ENCODE results near the gene SLC12A8. TPM values are rescaled to one million over a fixed set of nuclear protein-coding genes. Genes with fewer than 3 reads are reported as not detected.
A peak's percentile ranks its signal among the peaks of the same experiment; 100 is the strongest.

Gene SLC12A8, protein sequence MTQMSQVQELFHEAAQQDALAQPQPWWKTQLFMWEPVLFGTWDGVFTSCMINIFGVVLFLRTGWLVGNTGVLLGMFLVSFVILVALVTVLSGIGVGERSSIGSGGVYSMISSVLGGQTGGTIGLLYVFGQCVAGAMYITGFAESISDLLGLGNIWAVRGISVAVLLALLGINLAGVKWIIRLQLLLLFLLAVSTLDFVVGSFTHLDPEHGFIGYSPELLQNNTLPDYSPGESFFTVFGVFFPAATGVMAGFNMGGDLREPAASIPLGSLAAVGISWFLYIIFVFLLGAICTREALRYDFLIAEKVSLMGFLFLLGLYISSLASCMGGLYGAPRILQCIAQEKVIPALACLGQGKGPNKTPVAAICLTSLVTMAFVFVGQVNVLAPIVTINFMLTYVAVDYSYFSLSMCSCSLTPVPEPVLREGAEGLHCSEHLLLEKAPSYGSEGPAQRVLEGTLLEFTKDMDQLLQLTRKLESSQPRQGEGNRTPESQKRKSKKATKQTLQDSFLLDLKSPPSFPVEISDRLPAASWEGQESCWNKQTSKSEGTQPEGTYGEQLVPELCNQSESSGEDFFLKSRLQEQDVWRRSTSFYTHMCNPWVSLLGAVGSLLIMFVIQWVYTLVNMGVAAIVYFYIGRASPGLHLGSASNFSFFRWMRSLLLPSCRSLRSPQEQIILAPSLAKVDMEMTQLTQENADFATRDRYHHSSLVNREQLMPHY
- total RNA-seq (2014; rRNA removed; shearing (Covaris generic)), result 8.9 and 9.3 TPM in 2 replicates
- polyA plus RNA-seq (2014; cell fraction: nucleus; rRNA removed), result 7.8 and 10.8 TPM in 2 replicates

DNA sequence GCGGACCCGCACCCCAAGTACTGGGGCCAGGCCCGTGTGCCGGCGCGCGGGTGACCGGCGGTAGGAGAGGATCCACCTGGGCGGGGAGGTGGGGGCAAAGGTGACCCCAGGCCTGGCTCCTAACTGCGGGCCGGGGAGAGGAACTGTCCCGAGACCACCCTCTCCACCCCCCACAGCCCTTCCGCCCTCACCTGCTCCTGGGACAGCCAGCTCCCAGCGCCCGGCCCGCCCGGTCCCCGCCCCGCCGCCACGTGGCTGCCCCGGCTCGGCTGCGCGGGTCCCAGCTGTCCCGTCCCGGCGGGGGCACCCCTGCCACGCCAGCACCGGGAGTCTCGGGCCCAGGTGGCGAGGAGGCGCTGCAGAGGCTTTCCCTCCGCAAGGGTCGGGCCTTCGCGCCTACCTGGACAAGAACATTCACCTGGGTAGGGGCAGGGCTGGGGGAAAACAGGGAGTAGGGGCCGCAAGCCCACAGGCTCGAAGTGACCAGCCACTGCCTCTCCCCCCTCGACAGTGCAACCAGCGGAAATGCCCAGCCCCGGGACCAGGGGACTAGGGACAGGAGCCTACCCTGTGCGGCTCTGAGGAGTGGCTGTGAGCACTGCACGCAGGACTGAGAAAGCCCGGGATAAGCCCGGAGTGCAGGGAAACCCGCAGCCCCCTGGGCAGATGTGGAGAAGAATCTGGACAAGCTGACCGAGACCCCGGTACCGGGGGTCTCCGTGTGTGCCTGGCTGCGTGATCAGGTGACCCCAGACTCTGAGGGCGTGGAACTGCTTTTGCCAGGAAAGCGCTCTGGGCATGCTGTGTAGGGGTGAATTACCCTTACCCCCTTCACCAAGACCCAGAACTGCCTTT is at the start of gene SLC12A8:
Gene SLC12A8, minus strand, starts transcription at position 240 of the 855 bp plus-strand sequence. CDS start 1,399 bp downstream, outside the sequence.
- no peak for DNase-seq (ENCODE audit: extremely low read depth, low read depth)

DNA sequence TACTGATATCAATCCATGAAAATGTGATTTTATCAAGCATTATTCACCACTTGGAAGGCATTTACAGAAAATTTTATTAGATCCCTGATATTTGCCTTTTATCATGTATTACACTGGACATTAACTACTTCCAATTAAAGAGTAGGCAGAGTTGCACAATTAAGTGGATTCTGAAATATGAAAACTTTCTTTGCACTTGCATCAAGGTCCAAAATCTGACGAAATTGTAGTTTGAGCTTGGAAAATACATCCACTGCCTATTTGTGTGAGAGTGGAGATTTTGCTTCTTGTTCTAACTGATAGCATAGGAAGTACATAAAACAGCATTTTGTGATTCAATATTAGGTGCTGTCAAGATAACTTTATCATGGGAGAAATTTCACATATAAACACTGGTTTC is 49.6 kb upstream of the SLC12A8 start:
- DNase-seq (ENCODE audit: extremely low read depth, low read depth), result no peak

DNA sequence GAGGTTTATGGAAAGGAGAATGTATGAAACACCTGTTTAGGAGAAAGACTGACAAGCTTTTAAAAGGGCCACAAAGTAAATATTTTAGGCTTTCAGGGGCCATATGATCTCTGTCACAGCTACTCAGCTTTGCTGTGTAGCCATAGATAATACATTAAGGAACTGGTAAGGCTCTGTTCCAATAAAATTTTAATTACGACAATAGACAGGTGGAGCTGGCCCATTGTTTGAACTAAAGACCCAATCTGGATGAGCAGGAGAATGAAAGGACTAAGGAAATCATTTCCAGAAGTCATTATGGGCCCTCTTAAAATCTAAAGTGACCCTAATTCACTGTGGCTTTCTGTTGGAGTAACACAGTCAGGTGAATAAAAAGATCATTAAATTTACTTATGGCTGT is 48.5 kb upstream of the SLC12A8 start:
- DNase-seq (ENCODE audit: extremely low read depth, low read depth), result no peak

DNA sequence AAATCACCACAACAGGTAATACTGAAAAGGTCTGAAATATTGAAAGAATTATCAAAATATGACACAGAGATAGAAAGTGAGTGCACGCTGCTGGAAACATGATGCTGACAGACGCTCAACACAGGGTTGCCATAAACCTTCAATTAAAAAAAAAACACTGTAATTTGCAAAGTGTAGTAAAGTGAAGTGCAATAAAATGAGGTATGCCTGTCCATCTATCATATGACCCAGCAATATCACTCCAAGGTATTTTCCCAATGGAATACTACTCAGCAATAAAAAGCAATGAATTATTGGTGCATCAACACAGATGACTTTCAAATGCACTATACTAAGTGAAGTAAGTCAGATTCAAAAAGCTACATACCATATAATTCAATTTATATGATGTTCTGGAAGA is 47.6 kb upstream of the SLC12A8 start:
- DNase-seq (ENCODE audit: extremely low read depth, low read depth), result no peak

DNA sequence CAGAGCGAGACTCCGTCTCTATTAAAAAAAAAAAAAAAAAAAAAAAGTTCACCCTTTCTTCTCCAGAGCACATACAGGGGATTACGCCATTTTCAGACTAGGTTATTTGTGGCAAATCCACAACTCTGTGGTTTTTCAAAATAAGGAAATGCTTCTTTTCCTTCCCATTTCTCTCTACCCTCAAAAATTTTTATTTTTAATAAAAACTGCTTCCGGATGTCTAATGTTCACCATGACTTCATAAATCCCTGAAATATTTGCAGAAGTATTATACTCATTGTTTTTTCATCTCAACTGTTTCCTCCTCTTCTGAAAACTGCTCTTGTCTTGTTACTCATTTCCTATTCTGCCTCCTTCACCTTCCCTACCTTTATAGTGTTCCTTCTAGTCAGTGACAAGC is 45.0 kb upstream of the SLC12A8 start:
- no peak for DNase-seq (ENCODE audit: extremely low read depth, low read depth)

DNA sequence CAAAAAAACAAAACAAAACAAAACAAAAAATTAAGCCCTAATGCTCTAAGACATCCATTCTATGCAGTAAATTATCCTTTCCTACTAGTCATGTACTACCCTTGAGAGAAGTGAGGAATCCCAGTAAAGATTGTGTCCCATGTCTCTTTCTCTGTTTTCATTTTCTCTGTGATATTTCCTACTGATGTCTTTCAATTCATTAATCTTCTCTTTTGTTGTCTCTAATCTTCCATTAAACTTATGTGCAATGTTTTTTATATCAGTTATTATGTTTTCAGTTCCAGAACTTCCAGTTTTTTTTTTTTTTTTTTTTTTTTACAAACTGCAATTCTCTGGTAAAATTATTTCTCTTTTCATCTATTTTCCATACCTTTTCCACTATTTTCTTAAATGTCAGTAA is 44.1 kb upstream of the SLC12A8 start:
- no peak for DNase-seq (ENCODE audit: extremely low read depth, low read depth)

DNA sequence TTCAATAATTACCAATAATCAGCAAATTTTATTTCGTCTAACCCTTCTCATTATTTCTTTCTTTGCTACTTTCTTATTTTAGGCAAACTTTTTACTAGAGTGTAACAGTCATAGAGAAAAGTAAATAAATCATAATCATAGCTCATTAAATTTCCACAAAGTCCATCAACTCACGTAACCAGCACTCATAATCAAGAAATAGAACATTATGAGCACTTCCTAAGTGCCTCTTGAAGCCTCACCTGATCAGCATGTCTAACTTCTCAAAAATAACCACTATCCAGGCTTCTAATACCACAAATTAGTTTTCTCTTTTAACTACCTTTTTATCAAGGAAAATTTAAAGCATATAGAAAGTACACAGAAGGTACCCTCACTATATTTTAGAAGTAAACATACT is 38.4 kb upstream of the SLC12A8 start:
- DNase-seq (ENCODE audit: extremely low read depth, low read depth), result no peak

DNA sequence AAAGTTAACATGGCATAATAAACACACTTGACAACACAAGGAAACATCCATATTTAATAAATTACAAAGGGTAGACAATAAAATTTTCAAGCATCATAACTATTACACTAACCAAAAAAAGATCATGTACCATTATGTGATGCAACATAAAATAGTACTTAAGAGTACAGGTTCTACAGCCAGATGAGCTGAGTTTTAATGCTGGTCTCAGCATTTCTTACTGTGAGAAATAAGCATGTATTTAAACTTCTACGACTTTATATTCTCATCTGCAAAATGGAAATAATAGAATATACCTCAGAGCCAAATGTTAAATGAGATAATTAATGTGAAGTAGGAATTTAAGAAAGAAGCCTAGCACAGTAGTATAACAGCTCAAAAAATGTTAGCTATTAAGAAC is 33.7 kb upstream of the SLC12A8 start:
- no peak for DNase-seq (ENCODE audit: extremely low read depth, low read depth)

DNA sequence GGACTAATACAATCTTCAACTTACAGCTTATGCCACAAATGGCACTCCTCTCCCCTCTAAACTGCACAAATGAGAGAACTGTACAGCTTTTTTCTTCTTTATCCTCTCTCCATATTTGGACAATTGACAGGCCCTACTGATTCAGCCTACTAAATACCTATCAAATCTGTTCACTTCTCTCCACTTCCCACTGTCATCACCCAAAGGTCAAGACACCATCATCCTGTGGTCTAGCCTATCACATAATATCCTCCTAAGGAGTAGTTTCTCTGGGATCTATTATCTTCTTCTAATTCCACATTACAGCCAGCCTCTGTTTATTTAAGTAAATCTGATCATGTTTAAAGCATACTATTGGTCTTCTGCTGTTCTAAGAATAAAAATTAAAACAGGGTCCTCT is 33.0 kb upstream of the SLC12A8 start:
- no peak for DNase-seq (ENCODE audit: extremely low read depth, low read depth)

DNA sequence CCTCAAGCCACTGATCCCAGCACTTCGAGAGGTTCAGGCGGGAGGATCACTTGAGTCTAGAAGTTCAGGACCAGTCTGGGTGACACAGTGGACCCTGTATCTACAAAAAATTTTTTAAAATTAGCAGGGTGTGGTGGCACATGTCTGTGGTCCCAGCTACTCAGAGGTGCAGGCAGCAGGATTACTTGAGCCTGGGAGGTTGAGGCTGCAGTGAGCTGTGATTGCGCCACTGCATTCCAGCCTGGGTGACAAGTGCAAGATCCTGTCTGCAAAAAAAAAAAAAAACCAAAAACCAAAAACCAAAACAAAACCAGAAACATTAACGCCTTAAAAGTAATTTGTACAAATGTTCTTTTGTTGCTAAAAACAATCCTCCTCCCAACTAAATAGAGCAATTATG is 27.9 kb upstream of the SLC12A8 start:
- no peak for DNase-seq (ENCODE audit: extremely low read depth, low read depth)

DNA sequence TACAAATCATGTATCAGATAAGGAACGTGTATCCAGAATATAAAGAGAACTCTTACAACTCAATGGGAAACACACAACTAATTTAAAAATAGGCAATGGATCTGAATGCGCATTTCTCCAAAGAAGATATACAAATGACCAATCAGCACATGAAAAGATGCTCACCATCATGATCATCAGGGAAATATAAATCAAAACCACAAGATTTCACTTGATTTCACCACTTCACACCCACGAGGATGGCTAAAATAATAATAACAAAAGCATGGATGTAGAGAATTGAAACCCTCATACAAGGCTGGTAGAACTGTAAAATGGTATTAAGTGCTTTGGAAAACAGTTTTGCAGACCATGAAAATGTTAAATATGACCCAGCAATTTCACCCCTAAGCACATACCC is 26.7 kb upstream of the SLC12A8 start:
- DNase-seq (ENCODE audit: extremely low read depth, low read depth), result no peak

DNA sequence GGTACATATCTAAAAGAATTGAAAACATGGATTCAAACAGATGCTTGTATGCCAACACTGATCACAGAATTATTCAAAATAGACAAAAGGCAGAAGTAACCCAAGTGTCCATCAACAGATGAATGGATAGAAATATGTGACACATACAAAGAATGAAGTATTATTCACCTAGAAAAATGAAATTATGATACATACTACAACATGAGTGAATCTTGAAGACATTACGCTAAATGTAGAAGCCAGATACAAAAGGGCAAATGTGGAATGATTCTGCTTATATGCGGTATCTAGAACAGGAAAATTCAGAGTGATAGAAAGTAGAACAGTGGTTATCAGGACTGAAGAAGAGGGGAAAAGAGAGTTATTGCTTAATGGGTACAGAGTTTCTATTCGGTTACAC is 26.2 kb upstream of the SLC12A8 start:
- no peak for DNase-seq (ENCODE audit: extremely low read depth, low read depth)

DNA sequence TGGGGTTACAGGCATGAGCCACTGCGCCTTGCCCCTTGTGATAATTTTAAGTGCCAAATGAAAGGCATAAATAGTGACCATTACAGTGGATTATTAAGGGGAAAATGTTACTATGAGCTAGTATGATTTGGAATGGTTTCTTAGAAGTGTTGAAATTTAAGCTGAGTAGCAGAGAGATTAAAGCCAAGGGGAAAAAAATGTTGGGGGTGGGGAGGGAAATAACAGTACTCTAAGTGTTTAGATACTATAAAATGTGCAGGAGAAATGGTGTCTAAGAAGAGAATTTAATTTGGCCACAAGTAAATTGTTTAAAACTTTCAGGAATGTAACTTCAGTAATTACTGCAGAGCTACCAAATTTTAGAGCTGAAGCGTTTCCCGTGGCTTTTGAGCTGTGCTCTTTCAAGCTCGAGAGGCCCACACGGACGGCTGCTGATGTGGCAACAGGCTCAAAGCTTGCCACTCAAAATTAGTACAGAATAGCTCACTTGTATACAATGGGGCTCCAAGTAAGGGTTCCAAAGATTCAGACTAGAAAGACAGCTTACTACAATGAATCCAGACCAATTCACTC is 23.9 kb upstream of the SLC12A8 start:
- DNase-seq (ENCODE audit: extremely low read depth, low read depth), result no peak

DNA sequence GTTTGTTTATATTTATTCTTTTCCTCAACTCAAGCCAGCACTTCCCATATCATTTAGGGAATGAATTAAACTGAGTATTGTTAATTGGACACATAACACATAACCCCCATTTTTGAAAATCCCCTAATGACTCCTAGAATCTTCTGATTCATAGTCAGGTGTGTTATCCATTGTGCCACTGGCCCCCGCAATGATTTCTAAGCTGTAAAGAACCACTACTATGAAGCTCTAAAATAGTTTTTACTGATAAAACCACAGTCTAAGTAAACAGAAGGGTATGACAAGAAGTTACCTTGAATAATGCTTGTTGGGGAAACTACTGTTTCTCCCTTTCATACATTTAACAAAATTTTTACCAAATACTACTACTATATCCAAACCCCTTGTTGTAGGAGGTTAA is 22.3 kb upstream of the SLC12A8 start:
- DNase-seq (ENCODE audit: extremely low read depth, low read depth), result no peak

DNA sequence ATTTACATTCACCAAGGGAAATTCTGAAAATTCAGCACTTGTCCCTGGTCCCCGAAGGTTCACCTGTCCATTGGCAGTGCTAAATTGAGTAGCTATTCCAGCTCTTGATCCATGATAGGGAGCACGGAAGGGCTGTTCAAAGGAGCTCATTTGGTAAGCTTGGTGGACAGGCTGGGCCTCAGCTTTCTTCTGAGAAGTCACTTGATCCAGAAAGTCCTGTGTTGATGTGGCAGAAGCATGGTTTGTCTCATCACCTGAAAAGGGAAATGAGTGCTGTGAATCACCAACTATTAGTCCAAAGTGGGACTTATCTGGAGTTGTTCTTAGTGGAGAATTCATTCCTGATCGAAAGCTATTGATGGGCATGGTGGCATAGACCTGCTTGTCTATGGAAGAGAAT is 19.9 kb upstream of the SLC12A8 start:
- DNase-seq (ENCODE audit: extremely low read depth, low read depth), result no peak

DNA sequence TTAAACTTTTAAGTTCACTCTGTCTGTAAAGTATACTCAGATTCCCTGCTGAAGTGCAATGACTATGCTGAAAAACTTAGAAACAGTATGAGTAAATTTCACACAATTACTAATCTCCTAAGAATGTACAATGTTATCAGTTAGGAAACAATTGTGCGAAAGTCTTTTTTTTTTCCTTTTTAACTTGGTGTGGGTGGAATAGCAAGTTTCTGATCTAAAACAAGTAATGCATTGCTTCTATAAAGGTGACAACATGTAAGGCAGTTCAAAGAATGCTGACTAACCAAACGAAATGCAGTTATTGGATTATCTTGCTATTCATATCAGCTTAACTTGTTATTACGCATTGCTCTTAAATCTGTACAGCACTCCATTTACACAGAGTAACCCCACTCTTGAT is 19.3 kb upstream of the SLC12A8 start:
- DNase-seq (ENCODE audit: extremely low read depth, low read depth), result peak; percentile 43

DNA sequence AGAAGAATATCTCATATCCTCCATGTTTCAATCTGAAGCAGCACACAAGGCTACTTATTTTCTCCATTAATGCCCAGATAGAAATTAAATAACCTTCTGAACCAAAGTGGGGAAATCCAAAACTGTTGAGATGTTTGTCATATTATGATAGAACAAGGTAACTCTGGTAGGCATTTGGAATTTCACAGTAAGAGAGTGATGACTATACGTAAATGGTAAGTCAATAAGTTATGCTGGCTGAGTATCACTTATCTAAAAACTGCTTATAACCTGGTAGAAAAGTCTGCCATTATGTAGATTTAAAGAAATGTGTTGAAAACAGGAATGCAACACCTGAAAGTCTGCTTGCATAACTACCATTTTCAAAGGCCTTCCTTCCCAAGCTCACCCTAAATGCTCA is 17.2 kb upstream of the SLC12A8 start:
- no peak for DNase-seq (ENCODE audit: extremely low read depth, low read depth)

DNA sequence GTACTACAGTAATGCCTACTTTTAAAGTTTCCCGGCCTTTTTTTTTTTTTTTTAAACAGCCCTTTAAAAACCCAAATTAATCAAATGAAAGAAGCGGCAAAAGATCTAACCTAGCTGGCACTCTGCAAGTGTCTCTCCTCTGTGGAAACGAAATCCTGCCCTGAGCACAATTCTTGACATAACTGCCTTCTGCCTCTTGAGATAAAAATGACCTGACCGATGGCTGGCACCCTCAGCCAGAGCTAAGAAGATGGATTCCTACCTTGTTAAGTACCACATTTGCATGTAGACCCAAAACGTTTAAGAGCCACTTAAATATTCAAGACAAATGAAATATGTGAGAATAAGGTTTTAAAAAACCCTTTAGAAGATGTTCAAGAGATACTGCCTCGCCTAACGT is 16.6 kb upstream of the SLC12A8 start:
- DNase-seq (ENCODE audit: extremely low read depth, low read depth), result no peak

DNA sequence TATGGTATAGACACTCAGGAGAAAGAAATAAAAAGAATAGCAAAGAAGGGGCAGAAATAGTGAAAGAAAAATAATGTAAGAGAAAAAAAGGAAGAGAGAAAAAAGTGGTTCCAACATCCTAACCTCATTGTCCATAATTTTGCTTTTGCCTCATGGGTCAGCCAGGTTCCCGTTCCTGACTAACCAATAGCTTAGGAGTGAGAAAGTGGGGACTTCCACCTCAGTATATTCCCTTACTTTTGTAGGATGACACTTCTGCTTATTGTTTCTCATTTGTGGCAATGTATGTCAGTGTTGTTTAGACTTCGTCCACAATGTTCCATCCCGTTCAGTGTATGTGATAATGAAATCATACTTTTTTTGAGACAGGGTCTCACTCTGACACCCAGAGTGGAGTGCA is 9.3 kb upstream of the SLC12A8 start:
- no peak for DNase-seq (ENCODE audit: extremely low read depth, low read depth)

DNA sequence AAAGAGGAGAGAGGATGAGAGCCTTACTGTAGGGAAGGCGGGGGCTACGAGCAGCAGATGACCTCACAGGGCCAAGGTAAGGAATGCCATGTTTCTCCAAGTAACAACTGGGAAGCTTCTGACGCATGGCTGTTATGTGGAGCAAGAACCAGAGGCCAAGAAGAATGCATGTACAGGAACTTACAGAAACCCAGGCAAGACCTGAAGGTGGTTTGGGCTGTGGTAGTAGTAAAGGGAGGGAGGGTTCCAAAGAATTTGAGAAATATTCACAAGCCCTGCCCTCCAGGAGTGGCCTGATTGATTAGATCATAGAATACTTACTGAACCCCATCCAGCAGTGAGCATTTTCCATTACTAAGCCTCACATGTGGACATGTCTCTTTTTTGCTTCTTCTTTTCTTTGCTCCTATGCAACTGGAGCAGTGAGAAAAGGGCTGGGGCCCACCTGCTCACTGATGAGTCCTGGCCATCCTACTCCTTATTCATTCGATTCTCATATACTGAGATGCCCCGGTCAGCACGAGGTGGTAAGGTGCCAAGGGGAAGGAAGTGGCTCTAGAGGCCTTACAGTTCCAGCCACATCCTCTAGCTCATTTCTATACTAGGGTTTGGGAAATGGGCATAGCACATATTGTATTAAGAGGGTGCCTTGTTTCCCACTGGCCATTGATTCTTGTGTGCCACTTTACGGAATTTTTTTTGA is 8.3 kb upstream of the SLC12A8 start:
- DNase-seq (ENCODE audit: extremely low read depth, low read depth), result no peak
